HCT116 (cell line): Measurements from ENCODE around the gene TRO. TPM values are rescaled to one million over a fixed set of nuclear protein-coding genes. Genes with fewer than 3 reads are reported as not detected.

Experiments
- ATAC-seq: fragments of 200-7000 bp; cut with Tn5 transposase; 2 replicates; pipeline ENCODE4 v1.9.1; 2020; ENCODE audit warnings: mild to moderate bottlenecking, moderate library complexity
- BruUV-seq: library from RNA; stranded (reverse); fragments of 400-500 nt; replicated peaks from 2 replicates; lab custom pipeline; 2021; lab: Mats Ljungman, UMichigan
- CTCF ChIA-PET: fragments of 300-600 bp; sonication (Branson Sonifier 250); formaldehyde crosslinking; loops from one replicate; lab custom pipeline; 2021; ENCODE audit warnings: antibody characterized with exemption; lab: Charles Lee
- POLR2A ChIA-PET: fragments of 300-600, 350-600 bp; sonication (Branson Sonifier 250); formaldehyde crosslinking; loops from one replicate; lab custom pipeline; 2021; ENCODE audit warnings: antibody characterized with exemption; lab: Charles Lee
- RAD21 ChIA-PET, 2 experiments: fragments of 300-600 bp; sonication (Branson Sonifier 250); formaldehyde crosslinking; loops; one replicate each; lab custom pipeline; 2023; ENCODE audit warnings: low total read pairs in 2 of 2; ENCODE audit not compliant: uncharacterized antibody in 2 of 2, unreplicated experiment in 2 of 2, low non-redundant PET in 1 of 2; lab: Charles Lee
- DNase-seq: peaks from one replicate; pipeline ENCODE4 v3.0.0-alpha.2; 2010; ENCODE audit warnings: low read depth, low spot score
- H2AFZ ChIP-seq: fragments of 200-600 bp; shearing (Covaris generic), sonication (generic); 2 replicates; pipeline ENCODE4 v1.6.1; 2017; ENCODE audit warnings: low read depth, mixed run types, mixed read lengths, antibody characterized with exemption, low read length; ENCODE audit not compliant: poor library complexity, severe bottlenecking
- H3K27ac ChIP-seq: 2 replicates; pipeline ENCODE4 v1.5.1; 2012; ENCODE audit warnings: low read depth, low read length
- H3K27me3 ChIP-seq: fragments of 200-600 bp; sonication (generic); 2 replicates; pipeline ENCODE4 v1.6.1; 2016; ENCODE audit warnings: mixed run types, low read length, mixed read lengths; ENCODE audit not compliant: insufficient read depth
- H3K36me3 ChIP-seq, 2 experiments: fragments of 200-500 bp in 1 of 2; fragments of 200-600 bp in 1 of 2; sonication (Bioruptor generic) in 1 of 2; sonication (generic) in 1 of 2; 2 replicates each; pipeline versions ENCODE4 v1.5.1 to v1.6.1; 2014 to 2016; ENCODE audit warnings: low read length in 2 of 2, inconsistent platforms in 1 of 2, mixed read lengths in 1 of 2, mixed run types in 1 of 2; ENCODE audit not compliant: insufficient read depth in 2 of 2, control insufficient read depth in 1 of 2
- H3K4me1 ChIP-seq, 2 experiments: fragments of 200-600 bp in 1 of 2; sonication (generic) in 1 of 2; 2 replicates each; pipeline versions ENCODE4 v1.5.1 to v1.6.1; 2012 to 2017; ENCODE audit warnings: low read length in 2 of 2, inconsistent platforms in 1 of 2, mild to moderate bottlenecking in 1 of 2, mixed read lengths in 1 of 2, mixed run types in 1 of 2, moderate library complexity in 1 of 2; ENCODE audit not compliant: insufficient read depth in 2 of 2, control insufficient read depth in 1 of 2
- H3K4me2 ChIP-seq: fragments of 200-600 bp; sonication (generic); 2 replicates; pipeline ENCODE4 v1.6.1; 2017; ENCODE audit warnings: mixed run types, low read length, mixed read lengths
- H3K4me3 ChIP-seq, 2 experiments: fragments of 200-600 bp in 1 of 2; sonication (generic) in 1 of 2; replicated peaks in 1 of 2; 2 replicates each; pipeline ENCODE4 v1.5.1; 2011 to 2016; ENCODE audit warnings: low read length in 2 of 2, control low read depth in 1 of 2, low read depth in 1 of 2, mild to moderate bottlenecking in 1 of 2, mixed read lengths in 1 of 2, mixed run types in 1 of 2
- H3K79me2 ChIP-seq: fragments of 200-600 bp; sonication (generic); 2 replicates; pipeline ENCODE4 v1.6.1; 2017; ENCODE audit warnings: mild to moderate bottlenecking, mixed run types, low read length, moderate library complexity, mixed read lengths; ENCODE audit not compliant: insufficient read depth
- H3K9ac ChIP-seq: fragments of 200-600 bp; sonication (generic); 2 replicates; pipeline ENCODE4 v1.6.1; 2016; ENCODE audit warnings: low read length, mixed read lengths
- H3K9me2 ChIP-seq: fragments of 200-600 bp; sonication (generic), shearing (Covaris generic); 2 replicates; pipeline ENCODE4 v1.6.1; 2017; ENCODE audit warnings: mixed run types, mild to moderate bottlenecking, moderate library complexity; ENCODE audit not compliant: insufficient read depth
- H3K9me3 ChIP-seq, 2 experiments: fragments of 200-500 bp in 1 of 2; fragments of 200-600 bp in 1 of 2; sonication (Bioruptor generic) in 1 of 2; sonication (generic) in 1 of 2; 2 replicates each; pipeline ENCODE4 v1.6.1; 2014 to 2017; ENCODE audit warnings: low read length in 2 of 2, mixed read lengths in 2 of 2, inconsistent platforms in 1 of 2, low read depth in 1 of 2, mild to moderate bottlenecking in 1 of 2, mixed run types in 1 of 2, moderate library complexity in 1 of 2; ENCODE audit not compliant: control insufficient read depth in 1 of 2, insufficient read depth in 1 of 2
- H4K20me1 ChIP-seq: fragments of 200-600 bp; sonication (generic), shearing (Covaris generic); 2 replicates; pipeline ENCODE4 v1.6.1; 2017; ENCODE audit warnings: mixed run types, mild to moderate bottlenecking, moderate library complexity; ENCODE audit not compliant: insufficient read depth
- EGR1 ChIP-seq: IDR thresholded peaks from 2 replicates; pipeline ENCODE4 v1.6.1; 2012; ENCODE audit warnings: low read depth
- ELF1 ChIP-seq: IDR thresholded peaks from 2 replicates; pipeline ENCODE4 v1.6.1; 2012; ENCODE audit warnings: low read depth, borderline replicate concordance
- EZH2 ChIP-seq: fragments of 200-600 bp; sonication (generic); IDR thresholded peaks from 2 replicates; pipeline ENCODE4 v1.6.1; 2017; ENCODE audit warnings: antibody characterized with exemption, mixed run types
- EZH2phosphoT487 ChIP-seq: fragments of 200-600 bp; IDR thresholded peaks from 2 replicates; pipeline ENCODE4 v1.6.1; 2018; ENCODE audit warnings: antibody characterized with exemption, borderline replicate concordance
- JUND ChIP-seq: IDR thresholded peaks from 2 replicates; pipeline ENCODE4 v1.6.1; 2012
- POLR2A ChIP-seq: IDR thresholded peaks from 2 replicates; pipeline ENCODE4 v1.7.0; 2011; ENCODE audit warnings: borderline replicate concordance; ENCODE audit not compliant: insufficient read depth, insufficient read length; ENCODE audit errors: extremely low read depth
- POLR2AphosphoS5 ChIP-seq: IDR thresholded peaks from 2 replicates; pipeline ENCODE4 v1.6.1; 2011; ENCODE audit warnings: mild to moderate bottlenecking, low read depth, low read length, moderate library complexity
- RAD21 ChIP-seq: IDR thresholded peaks from 2 replicates; pipeline ENCODE4 v1.6.1; 2012; ENCODE audit warnings: low read depth, mild to moderate bottlenecking
- SP1 ChIP-seq: IDR thresholded peaks from 2 replicates; pipeline ENCODE4 v1.6.1; 2012; ENCODE audit warnings: low read depth
- SRF ChIP-seq: IDR thresholded peaks from 2 replicates; pipeline ENCODE4 v1.6.1; 2012; ENCODE audit warnings: low read depth
- TCF7L2 ChIP-seq: IDR thresholded peaks from 2 replicates; pipeline ENCODE4 v1.7.0; 2011; ENCODE audit warnings: borderline replicate concordance, inconsistent platforms; ENCODE audit not compliant: insufficient read depth, insufficient read length; ENCODE audit errors: extremely low read depth
- ZFX ChIP-seq: fragments of 450-650 bp; IDR thresholded peaks from 2 replicates; pipeline ENCODE4 v1.6.1; 2017
- ZNF274 ChIP-seq: fragments of 200-500 bp; sonication (Bioruptor generic); IDR thresholded peaks from 2 replicates; pipeline ENCODE4 v1.6.1; 2014; ENCODE audit warnings: mild to moderate bottlenecking, low read depth, low read length, inconsistent platforms
- intact Hi-C: fragments of 100-400 bp; cut with micrococcal nuclease; formaldehyde crosslinking; loops from 2 replicates; pipeline ENCODE4 v1.10.0; 2022
- total RNA-seq: library from RNA; stranded (reverse); gene quantifications from one replicate; pipeline ENCODE4 v1.2.1, GENCODE V29; 2021; ENCODE audit not compliant: unreplicated experiment
- TF ChIP-seq, protein P1 (sequence below), 3 experiments: fragments of 200-600 bp in 1 of 3; sonication (generic) in 1 of 3; IDR thresholded peaks in 2 of 3; conservative IDR thresholded peaks in 1 of 3; 2 replicates each; pipeline ENCODE4 v1.5.1; 2012 to 2017; ENCODE audit warnings: low read depth in 2 of 3, low read length in 2 of 3, antibody characterized with exemption in 1 of 3, borderline replicate concordance in 1 of 3, control low read depth in 1 of 3, mild to moderate bottlenecking in 1 of 3, mixed read lengths in 1 of 3, mixed run types in 1 of 3, moderate library complexity in 1 of 3; ENCODE audit not compliant: insufficient read depth in 1 of 3
- TF ChIP-seq, protein P2 (sequence below): IDR thresholded peaks from 2 replicates; pipeline ENCODE4 v1.6.1; 2011; ENCODE audit warnings: mild to moderate bottlenecking, low read length, moderate library complexity; ENCODE audit not compliant: insufficient replicate concordance; ENCODE audit errors: extremely low read depth
- TF ChIP-seq, protein P3 (sequence below): IDR thresholded peaks from 2 replicates; pipeline ENCODE4 v1.6.1; 2012; ENCODE audit warnings: low read depth

The TRO gene
- total RNA-seq, 1 experiment from 2014 or later = 0.25 TPM

DNA sequence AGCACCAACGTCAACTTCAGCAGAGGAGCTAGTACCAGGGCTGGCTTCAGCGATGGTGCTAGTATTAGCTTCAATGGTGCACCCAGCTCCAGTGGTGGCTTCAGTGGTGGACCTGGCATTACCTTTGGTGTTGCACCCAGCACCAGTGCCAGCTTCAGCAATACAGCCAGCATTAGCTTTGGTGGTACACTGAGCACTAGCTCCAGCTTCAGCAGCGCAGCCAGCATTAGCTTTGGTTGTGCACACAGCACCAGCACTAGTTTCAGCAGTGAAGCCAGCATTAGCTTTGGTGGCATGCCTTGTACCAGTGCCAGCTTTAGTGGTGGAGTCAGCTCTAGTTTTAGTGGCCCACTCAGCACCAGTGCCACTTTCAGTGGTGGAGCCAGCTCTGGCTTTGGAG lies 8.3 kb downstream of the TRO start:
- BruUV-seq = no TSS peak
- no peak overlapping the region for H3K27ac ChIP-seq
- POLR2A ChIA-PET = no interaction called here

More for the DNA sequence above, 8.3 kb downstream of the TRO start:
- DNase-seq (no peak), ATAC-seq (no peak)
- Histone ChIP-seq H3K9ac (no peak overlapping the region), H3K4me2 (no peak overlapping the region), H3K36me3 (no peaks in the 10 kb centered on the region), H3K79me2 (no peaks in the 10 kb centered on the region), H4K20me1 (no peaks in the 10 kb centered on the region), H3K9me3 (no peaks in the 10 kb centered on the region), H3K4me3 (no peak overlapping the region), H2AFZ (no peak overlapping the region), H3K4me1 (no peaks in the 10 kb centered on the region), H3K9me2 (no peaks in the 10 kb centered on the region), H3K27me3 (no peaks in the 10 kb centered on the region)
- TF ChIP-seq, protein P1, sequence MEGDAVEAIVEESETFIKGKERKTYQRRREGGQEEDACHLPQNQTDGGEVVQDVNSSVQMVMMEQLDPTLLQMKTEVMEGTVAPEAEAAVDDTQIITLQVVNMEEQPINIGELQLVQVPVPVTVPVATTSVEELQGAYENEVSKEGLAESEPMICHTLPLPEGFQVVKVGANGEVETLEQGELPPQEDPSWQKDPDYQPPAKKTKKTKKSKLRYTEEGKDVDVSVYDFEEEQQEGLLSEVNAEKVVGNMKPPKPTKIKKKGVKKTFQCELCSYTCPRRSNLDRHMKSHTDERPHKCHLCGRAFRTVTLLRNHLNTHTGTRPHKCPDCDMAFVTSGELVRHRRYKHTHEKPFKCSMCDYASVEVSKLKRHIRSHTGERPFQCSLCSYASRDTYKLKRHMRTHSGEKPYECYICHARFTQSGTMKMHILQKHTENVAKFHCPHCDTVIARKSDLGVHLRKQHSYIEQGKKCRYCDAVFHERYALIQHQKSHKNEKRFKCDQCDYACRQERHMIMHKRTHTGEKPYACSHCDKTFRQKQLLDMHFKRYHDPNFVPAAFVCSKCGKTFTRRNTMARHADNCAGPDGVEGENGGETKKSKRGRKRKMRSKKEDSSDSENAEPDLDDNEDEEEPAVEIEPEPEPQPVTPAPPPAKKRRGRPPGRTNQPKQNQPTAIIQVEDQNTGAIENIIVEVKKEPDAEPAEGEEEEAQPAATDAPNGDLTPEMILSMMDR (IDR thresholded peaks at IDR 0.05 in 2 of 3, conservative IDR thresholded peaks at IDR 0.05 in 1 of 3; ENCODE audit: borderline replicate concordance in 1 of 3, insufficient read depth in 1 of 3, low read depth in 2 of 3, low read length in 2 of 3) = no peak
- TF ChIP-seq, protein P2, sequence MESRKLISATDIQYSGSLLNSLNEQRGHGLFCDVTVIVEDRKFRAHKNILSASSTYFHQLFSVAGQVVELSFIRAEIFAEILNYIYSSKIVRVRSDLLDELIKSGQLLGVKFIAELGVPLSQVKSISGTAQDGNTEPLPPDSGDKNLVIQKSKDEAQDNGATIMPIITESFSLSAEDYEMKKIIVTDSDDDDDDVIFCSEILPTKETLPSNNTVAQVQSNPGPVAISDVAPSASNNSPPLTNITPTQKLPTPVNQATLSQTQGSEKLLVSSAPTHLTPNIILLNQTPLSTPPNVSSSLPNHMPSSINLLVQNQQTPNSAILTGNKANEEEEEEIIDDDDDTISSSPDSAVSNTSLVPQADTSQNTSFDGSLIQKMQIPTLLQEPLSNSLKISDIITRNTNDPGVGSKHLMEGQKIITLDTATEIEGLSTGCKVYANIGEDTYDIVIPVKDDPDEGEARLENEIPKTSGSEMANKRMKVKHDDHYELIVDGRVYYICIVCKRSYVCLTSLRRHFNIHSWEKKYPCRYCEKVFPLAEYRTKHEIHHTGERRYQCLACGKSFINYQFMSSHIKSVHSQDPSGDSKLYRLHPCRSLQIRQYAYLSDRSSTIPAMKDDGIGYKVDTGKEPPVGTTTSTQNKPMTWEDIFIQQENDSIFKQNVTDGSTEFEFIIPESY = no peak
- TF ChIP-seq EZH2phosphoT487 = no peak
- TF ChIP-seq POLR2A = no peak
- no peak for TF ChIP-seq RAD21
- no peak for TF ChIP-seq ZFX
- no peak for TF ChIP-seq TCF7L2
- TF ChIP-seq ELF1 = no peak
- TF ChIP-seq EGR1 = no peak
- no peak for TF ChIP-seq SRF
- TF ChIP-seq, protein P3, sequence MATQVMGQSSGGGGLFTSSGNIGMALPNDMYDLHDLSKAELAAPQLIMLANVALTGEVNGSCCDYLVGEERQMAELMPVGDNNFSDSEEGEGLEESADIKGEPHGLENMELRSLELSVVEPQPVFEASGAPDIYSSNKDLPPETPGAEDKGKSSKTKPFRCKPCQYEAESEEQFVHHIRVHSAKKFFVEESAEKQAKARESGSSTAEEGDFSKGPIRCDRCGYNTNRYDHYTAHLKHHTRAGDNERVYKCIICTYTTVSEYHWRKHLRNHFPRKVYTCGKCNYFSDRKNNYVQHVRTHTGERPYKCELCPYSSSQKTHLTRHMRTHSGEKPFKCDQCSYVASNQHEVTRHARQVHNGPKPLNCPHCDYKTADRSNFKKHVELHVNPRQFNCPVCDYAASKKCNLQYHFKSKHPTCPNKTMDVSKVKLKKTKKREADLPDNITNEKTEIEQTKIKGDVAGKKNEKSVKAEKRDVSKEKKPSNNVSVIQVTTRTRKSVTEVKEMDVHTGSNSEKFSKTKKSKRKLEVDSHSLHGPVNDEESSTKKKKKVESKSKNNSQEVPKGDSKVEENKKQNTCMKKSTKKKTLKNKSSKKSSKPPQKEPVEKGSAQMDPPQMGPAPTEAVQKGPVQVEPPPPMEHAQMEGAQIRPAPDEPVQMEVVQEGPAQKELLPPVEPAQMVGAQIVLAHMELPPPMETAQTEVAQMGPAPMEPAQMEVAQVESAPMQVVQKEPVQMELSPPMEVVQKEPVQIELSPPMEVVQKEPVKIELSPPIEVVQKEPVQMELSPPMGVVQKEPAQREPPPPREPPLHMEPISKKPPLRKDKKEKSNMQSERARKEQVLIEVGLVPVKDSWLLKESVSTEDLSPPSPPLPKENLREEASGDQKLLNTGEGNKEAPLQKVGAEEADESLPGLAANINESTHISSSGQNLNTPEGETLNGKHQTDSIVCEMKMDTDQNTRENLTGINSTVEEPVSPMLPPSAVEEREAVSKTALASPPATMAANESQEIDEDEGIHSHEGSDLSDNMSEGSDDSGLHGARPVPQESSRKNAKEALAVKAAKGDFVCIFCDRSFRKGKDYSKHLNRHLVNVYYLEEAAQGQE = no peak
- TF ChIP-seq EZH2 = no peak
- no peak for TF ChIP-seq JUND
- no peak for TF ChIP-seq SP1
- TF ChIP-seq POLR2AphosphoS5 = no peak
- TF ChIP-seq ZNF274 = no peak
- ChIA-PET CTCF (no interaction called here), RAD21 (no interaction called here)
- intact Hi-C loops = no loop called here
